ENCODE data around the gene ARHGEF9. TPM values are rescaled to one million over a fixed set of nuclear protein-coding genes. Genes with fewer than 3 reads are reported as not detected.
A peak's percentile ranks its signal among the peaks of the same experiment; 100 is the strongest.

The ARHGEF9 gene
- total and polyA plus RNA-seq, 5 experiments from 2014 or later: 6.7 to 32.9 (median 10.7) TPM

DNA sequence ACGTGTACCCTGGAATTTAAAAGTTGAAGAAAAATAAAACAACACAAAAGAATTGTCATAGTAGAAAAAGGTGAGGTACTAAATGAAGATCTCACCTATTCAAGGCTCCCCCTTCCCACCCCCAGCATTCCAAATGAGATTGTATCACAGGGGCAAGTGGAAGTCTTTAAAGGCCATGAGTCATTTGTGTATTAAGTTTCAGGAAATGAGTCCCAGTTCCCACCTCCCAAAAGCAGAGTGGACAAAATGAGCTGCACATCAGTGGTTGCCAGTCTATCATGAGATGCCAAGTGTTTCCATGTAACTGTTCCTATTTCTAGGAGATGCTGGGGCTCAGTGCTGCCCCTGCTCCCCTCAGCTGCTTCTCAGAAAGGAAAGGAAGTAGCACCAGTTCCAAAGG, 20.1 kb downstream of the ARHGEF9 start:
- no peak for DNase-seq
- Mint-ChIP-seq H3K4me1 (peaks cover 0 to 6% (median 0%) of the 10 kb centered on the region in 4 donors), H3K36me3 (peaks cover 0 to 6% (median 0%) of the 10 kb centered on the region in 3 donors), H3K27me3 (peaks cover 0 to 2% (median 0%) of the 10 kb centered on the region in 5 donors), H3K4me3 (no peak overlapping the region), H3K9me3 (peaks cover 0 to 11% (median 2%) of the 10 kb centered on the region in 9 donors), H3K27ac (no peak overlapping the region)
- no peak for ATAC-seq
- POLR2A ChIA-PET: no interaction called here

DNA sequence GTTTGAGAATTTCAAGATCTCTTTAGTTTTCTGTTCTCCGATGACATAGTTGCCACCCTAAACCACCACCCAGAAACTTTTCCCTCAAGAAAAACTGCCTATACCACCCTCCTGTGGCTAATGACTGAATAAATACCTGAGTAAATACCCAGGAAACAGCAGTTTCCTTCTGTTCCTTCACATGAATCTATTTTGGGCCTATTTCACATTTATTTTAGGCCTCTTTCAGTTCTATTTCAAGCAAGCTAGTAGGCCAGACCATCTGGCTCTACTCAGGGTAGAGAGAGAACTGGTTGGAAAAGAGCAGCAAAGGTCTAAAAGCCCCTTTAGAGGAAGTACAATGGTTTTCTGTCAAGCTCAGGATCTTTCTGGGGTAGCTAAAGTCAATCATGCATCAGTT, 23.4 kb downstream of the ARHGEF9 start:
- DNase-seq (peak in 4 of 10 donors; percentile 5 to 34 (median 24)), ATAC-seq (peak; percentile 49 to 57)
- no peaks in the 10 kb centered on the region for H3K9me3 Mint-ChIP-seq
- H3K4me1 Mint-ChIP-seq: peaks cover 0 to 6% (median under 1%) of the 10 kb centered on the region in 4 donors
- H3K27me3 Mint-ChIP-seq: peaks cover 0 to 2% (median 0%) of the 10 kb centered on the region in 5 donors
- no peak overlapping the region for H3K4me3 Mint-ChIP-seq
- H3K27ac Mint-ChIP-seq: no peak overlapping the region
- peaks cover 0 to 2% (median 0%) of the 10 kb centered on the region in 3 donors for H3K36me3 Mint-ChIP-seq
- POLR2A ChIA-PET: no interaction called here

DNA sequence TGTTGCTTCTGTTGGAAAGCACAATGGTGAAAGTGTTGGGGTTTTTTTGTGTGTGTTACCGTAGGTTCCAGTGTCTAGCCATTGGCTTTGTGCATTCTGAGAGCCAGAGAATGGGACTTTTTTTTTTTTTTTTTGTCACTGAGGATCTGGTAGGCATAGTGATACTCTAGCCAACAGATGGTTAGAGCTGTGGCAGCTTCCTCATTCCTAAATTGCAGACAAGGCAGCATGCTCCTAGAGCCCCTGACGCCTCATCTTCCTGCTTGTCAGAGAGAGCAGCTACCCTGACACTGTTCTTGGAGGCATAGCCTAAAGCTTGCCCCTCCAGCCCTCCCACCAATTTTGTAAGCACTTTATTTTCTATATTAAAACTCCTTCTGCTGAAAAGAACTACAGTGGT, 27.0 kb downstream of the ARHGEF9 start:
- Mint-ChIP-seq H3K4me3 (no peak overlapping the region), H3K36me3 (peaks cover 0 to 4% (median 0%) of the 10 kb centered on the region in 3 donors), H3K9me3 (no peaks in the 10 kb centered on the region), H3K4me1 (peaks cover 12 to 21% (median 17%) of the 10 kb centered on the region in 4 donors), H3K27ac (no peak overlapping the region), H3K27me3 (no peaks in the 10 kb centered on the region)
- POLR2A ChIA-PET: interaction anchor here (0.6 kb wide), 1 partner anchor 13 kb away, joined by 3 read pairs; no protein-coding TSS in a partner anchor
- DNase-seq (no peak), ATAC-seq (no peak)

DNA sequence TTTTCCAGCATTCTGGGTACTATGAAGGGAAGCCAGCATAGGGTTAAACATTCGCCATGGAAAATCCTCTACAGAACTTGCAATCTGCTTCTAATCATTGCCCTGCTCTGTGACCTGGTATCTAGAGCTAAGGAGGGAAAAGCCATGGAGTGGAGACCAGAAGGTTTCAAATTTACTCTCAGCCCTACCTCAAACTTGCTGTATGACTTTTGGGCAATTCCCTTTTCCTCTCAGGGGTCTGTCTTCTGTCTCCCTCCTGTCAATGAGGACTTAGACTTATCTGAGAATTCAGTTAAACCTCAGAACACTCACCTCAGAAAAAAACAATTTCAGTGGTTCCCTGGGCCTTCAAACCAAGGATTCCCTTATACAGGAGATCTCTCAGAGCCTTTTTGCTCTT, 29.1 kb downstream of the ARHGEF9 start:
- H3K36me3 Mint-ChIP-seq: peaks cover 0 to 4% (median 0%) of the 10 kb centered on the region in 3 donors
- no peaks in the 10 kb centered on the region for H3K27me3 Mint-ChIP-seq
- POLR2A ChIA-PET: interaction anchor here (1.3 to 2.1 kb wide), 3 partner anchors 10 to 1779 kb away, joined by 4 to 17 read pairs (median 7); partner anchors contain the start of gene LAS1L
- peak overlapping the region in 2 of 10 donors; percentile 12 to 94 for H3K4me3 Mint-ChIP-seq
- H3K4me1 Mint-ChIP-seq: peaks cover 16 to 35% (median 33%) of the 10 kb centered on the region in 4 donors
- no peaks in the 10 kb centered on the region for H3K9me3 Mint-ChIP-seq
- no peak for DNase-seq
- H3K27ac Mint-ChIP-seq: peak overlapping the region in 1 of 10 donors; percentile 25
- no peak for ATAC-seq

DNA sequence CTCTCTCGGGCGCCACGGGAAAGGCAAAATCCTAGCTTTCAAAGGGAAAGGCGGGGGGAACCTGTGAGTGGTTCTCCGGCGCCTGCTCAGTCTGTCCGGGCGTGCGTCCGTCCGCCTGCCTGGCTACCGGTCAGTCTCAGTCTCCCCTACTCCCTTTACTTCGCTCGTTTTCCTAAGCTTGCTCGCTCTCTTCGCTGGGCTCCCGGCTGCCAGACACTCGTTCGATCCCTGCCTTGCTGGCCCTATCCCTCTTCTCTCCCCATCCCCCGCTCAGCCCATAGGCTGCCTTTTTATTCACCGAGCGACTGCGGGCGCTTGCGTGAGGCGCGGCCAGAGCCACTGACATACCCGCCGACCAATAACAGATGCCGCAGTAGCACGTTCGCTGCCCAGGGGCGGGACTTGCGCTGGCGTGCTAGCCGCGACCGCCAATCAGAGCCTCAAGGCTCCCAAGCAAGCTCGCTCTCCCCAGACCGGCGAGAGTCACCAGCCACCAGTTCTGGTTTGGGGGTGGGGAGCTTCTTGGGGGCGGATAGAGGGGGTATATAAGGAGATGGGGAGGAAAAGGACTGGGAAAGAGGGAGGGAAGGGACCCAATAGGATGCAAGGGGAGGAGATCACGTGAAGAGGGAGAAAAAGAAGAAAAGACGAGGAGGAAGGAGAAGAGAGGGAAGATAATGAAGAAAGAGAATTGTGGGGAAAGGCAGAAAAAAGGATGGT, 30.0 kb downstream of the ARHGEF9 start:
- Mint-ChIP-seq H3K27ac (peak overlapping the region; percentile 92 to 100 (median 98)), H3K36me3 (peaks cover 0 to 4% (median 0%) of the 10 kb centered on the region in 3 donors), H3K9me3 (no peaks in the 10 kb centered on the region), H3K4me3 (peak overlapping the region; percentile 93 to 100 (median 99)), H3K4me1 (peaks cover 16 to 42% (median 39%) of the 10 kb centered on the region in 4 donors), H3K27me3 (no peaks in the 10 kb centered on the region)
- ATAC-seq (peak; percentile 95 to 97), DNase-seq (peak; percentile 68 to 91 (median 83))
- POLR2A ChIA-PET: interaction anchor here (0.6 to 2.1 kb wide), 6 partner anchors 9 to 1780 kb away, joined by 4 to 17 read pairs (median 6); partner anchors contain the start of genes AMER1, LAS1L and SPIN4

- Mint-ChIP-seq H3K36me3 (peaks cover 0 to 4% (median 0%) of the 10 kb centered on the region in 3 donors), H3K9me3 (no peaks in the 10 kb centered on the region), H3K4me3 (peak overlapping the region; percentile 93 to 100 (median 99)), H3K4me1 (peaks cover 20 to 46% (median 45%) of the 10 kb centered on the region in 4 donors), H3K27me3 (no peaks in the 10 kb centered on the region), H3K27ac (peak overlapping the region; percentile 92 to 100 (median 98))
- peak; percentile 43 to 49 for ATAC-seq
- POLR2A ChIA-PET: interaction anchor here (0.6 to 2.1 kb wide), 8 partner anchors 8 to 1781 kb away, joined by 3 to 17 read pairs (median 4); partner anchors contain the start of genes AMER1, LAS1L and SPIN4
- peak in 9 of 10 donors; percentile 0 to 61 (median 23) for DNase-seq
Observed at GRCh38 chrX:63754136-63754859, 30.7 kb downstream of the ARHGEF9 start.

GRCh38 chrX:63751481-63751880, 33.5 kb downstream of the ARHGEF9 start:
- DNase-seq: no peak
- H3K27ac Mint-ChIP-seq: peak overlapping the region in 3 of 10 donors; percentile 12 to 70 (median 56)
- ATAC-seq: no peak
- H3K4me3 Mint-ChIP-seq: no peak overlapping the region
- H3K4me1 Mint-ChIP-seq: peaks cover 24 to 68% (median 62%) of the 10 kb centered on the region in 4 donors
- POLR2A ChIA-PET: no interaction called here
- H3K27me3 Mint-ChIP-seq: no peaks in the 10 kb centered on the region
- peaks cover 0 to 4% (median 0%) of the 10 kb centered on the region in 3 donors for H3K36me3 Mint-ChIP-seq
- H3K9me3 Mint-ChIP-seq: no peaks in the 10 kb centered on the region

DNA sequence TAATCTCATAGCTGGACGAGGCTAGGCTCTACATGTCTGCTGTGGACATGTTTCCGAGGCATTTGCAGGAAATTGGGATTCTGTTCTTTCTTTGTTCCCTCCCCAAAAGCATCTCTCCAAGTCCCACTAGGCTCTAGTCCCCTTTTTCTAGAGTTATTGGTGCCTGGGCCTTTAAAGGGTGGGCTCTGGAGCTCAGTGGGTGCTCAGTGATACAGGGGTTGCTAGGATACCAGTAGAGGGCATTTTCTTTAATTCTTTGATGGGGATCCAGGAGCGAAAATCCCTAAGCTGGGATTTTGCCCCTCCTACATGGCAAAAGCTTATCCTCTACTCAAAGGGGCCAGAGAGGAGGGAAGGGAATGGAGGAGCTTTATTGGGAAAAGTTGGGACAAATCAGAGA, 34.2 kb downstream of the ARHGEF9 start:
- peaks cover 0 to 4% (median 0%) of the 10 kb centered on the region in 3 donors for H3K36me3 Mint-ChIP-seq
- H3K9me3 Mint-ChIP-seq: no peaks in the 10 kb centered on the region
- DNase-seq (no peak), ATAC-seq (no peak)
- POLR2A ChIA-PET: no interaction called here
- H3K4me3 Mint-ChIP-seq: peak overlapping the region in 1 of 10 donors; percentile 70
- peak overlapping the region in 1 of 10 donors; percentile 8 for H3K27ac Mint-ChIP-seq
- H3K27me3 Mint-ChIP-seq: no peaks in the 10 kb centered on the region
- peaks cover 29 to 74% (median 68%) of the 10 kb centered on the region in 4 donors for H3K4me1 Mint-ChIP-seq

DNA sequence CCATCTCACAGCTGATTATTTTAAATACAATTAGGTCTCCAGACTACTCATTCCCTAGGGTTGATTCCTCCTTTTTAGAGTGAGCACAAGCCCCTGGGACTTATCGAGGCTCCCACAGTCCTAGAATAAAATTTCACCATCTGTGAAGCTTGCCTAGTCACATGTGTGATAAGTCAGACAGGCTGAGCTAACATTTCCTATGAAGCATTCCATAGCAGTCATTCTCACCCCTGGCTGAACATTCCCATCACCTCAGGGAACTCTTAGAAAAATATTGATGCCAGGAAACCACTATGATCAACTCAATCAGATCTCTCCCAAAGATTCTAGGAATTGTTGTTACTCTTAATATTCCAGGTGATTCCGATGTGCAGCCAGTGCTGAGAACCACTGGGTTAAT, 37.7 kb downstream of the ARHGEF9 start:
- H3K27me3 Mint-ChIP-seq: no peaks in the 10 kb centered on the region
- peaks cover 20 to 80% (median 74%) of the 10 kb centered on the region in 4 donors for H3K4me1 Mint-ChIP-seq
- peak overlapping the region in 3 of 10 donors; percentile 6 to 77 (median 49) for H3K27ac Mint-ChIP-seq
- H3K4me3 Mint-ChIP-seq: no peak overlapping the region
- H3K9me3 Mint-ChIP-seq: no peaks in the 10 kb centered on the region
- no peak for ATAC-seq
- no peak for DNase-seq
- POLR2A ChIA-PET: no interaction called here
- H3K36me3 Mint-ChIP-seq: peaks cover 0 to 7% (median 0%) of the 10 kb centered on the region in 3 donors

- ATAC-seq (peak in 1 of 2 donors; percentile 37), DNase-seq (no peak)
- POLR2A ChIA-PET: interaction anchor here (1.3 to 2.1 kb wide), 3 partner anchors 8 to 13 kb away, joined by 4 to 17 read pairs (median 4); a partner anchor contains a TSS
- Mint-ChIP-seq H3K4me3 (peak overlapping the region in 4 of 10 donors; percentile 6 to 38 (median 34)), H3K36me3 (peaks cover 0 to 7% (median 0%) of the 10 kb centered on the region in 3 donors), H3K4me1 (peaks cover 21 to 80% (median 75%) of the 10 kb centered on the region in 4 donors), H3K9me3 (no peaks in the 10 kb centered on the region), H3K27me3 (no peaks in the 10 kb centered on the region), H3K27ac (peak overlapping the region in 5 of 10 donors; percentile 6 to 89 (median 49))
Observed at GRCh38 chrX:63746715-63747114, 38.3 kb downstream of the ARHGEF9 start.

DNA sequence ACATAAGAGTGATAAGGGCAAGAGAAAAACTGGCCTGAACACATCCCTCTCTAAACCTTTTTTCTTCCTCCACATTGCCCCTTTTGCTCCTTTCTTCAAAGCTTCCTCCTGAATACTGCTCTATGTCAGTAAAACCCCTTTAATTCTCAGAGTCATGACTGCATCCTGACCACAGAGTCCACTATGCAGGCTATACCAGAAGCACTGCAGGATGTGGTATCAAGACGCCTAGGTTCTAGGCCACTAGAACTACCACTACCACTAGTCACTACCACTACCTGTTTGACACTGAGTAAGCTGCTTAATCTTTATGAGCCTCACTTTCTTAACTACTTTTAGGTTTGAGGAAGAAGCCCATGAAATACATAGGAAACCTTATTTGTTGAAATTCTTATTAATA, 38.7 kb downstream of the ARHGEF9 start:
- POLR2A ChIA-PET: interaction anchor here (1.3 to 2.1 kb wide), 3 partner anchors 9 to 13 kb away, joined by 4 to 17 read pairs (median 4); a partner anchor contains a TSS
- H3K27me3 Mint-ChIP-seq: no peaks in the 10 kb centered on the region
- peak; percentile 83 to 99 for ATAC-seq
- peak in 5 of 10 donors; percentile 17 to 45 (median 28) for DNase-seq
- H3K4me3 Mint-ChIP-seq: peak overlapping the region in 9 of 10 donors; percentile 15 to 61 (median 41)
- H3K4me1 Mint-ChIP-seq: peaks cover 21 to 81% (median 72%) of the 10 kb centered on the region in 4 donors
- H3K27ac Mint-ChIP-seq: peak overlapping the region; percentile 40 to 89 (median 72)
- H3K36me3 Mint-ChIP-seq: peaks cover 0 to 7% (median 0%) of the 10 kb centered on the region in 3 donors
- H3K9me3 Mint-ChIP-seq: no peaks in the 10 kb centered on the region

- ATAC-seq (no peak), DNase-seq (no peak)
- H3K4me3 Mint-ChIP-seq: no peak overlapping the region
- peak overlapping the region in 2 of 10 donors; percentile 57 to 84 for H3K27ac Mint-ChIP-seq
- H3K9me3 Mint-ChIP-seq: no peaks in the 10 kb centered on the region
- H3K36me3 Mint-ChIP-seq: peaks cover 0 to 7% (median 0%) of the 10 kb centered on the region in 3 donors
- POLR2A ChIA-PET: interaction anchor here (0.7 to 2.1 kb wide), 2 partner anchors 10 to 13 kb away, joined by 3 to 17 read pairs; a partner anchor contains a TSS
- no peaks in the 10 kb centered on the region for H3K27me3 Mint-ChIP-seq
- H3K4me1 Mint-ChIP-seq: peaks cover 23 to 69% (median 64%) of the 10 kb centered on the region in 4 donors
Observed at GRCh38 chrX:63744850-63745394, 40.1 kb downstream of the ARHGEF9 start.

Data from naive thymus-derived CD8-positive, alpha-beta T cell (primary cell).